ENCODE measurements around the gene FN3KRP.

- TF ChIP-seq POLR2A (IDR thresholded peaks at IDR 0.05; ENCODE audit: low read depth) (no peak), POLR2AphosphoS5 (IDR thresholded peaks at IDR 0.05) (no peak)
Observed at GRCh38 chr17:82709024-82709675, 7.4 kb upstream of the FN3KRP start.

All from esophagus muscularis mucosa (tissue), 2 donors.